Keratinocyte (primary cell): Measurements from ENCODE around the gene KCNJ14.

Source experiments
- CTCF ChIP-seq, 3 experiments: IDR thresholded peaks in 1 of 3; conservative IDR thresholded peaks in 1 of 3; optimal IDR thresholded peaks in 1 of 3; 2 replicates in 2 of 3; 3 replicates in 1 of 3; pipeline versions ENCODE3 to v1.5.1; 2011; ENCODE audit warnings: low read length in 3 of 3, mild to moderate bottlenecking in 3 of 3, moderate library complexity in 2 of 3, control low read depth in 1 of 3, inconsistent platforms in 1 of 3; ENCODE audit not compliant: insufficient read depth in 2 of 3; ENCODE audit errors: extremely low read depth in 1 of 3
- EZH2 ChIP-seq: IDR thresholded peaks from one replicate; pipeline ENCODE4 v1.6.1; 2012; ENCODE audit warnings: inconsistent platforms, mild to moderate bottlenecking, low read length, moderate library complexity

GRCh38 chr19:48444129-48444935 lies 11.0 kb upstream of the KCNJ14 start:
- TF ChIP-seq CTCF (optimal IDR thresholded peaks at IDR 0.05 in 1 of 3, IDR thresholded peaks at IDR 0.05 in 1 of 3, conservative IDR thresholded peaks at IDR 0.05 in 1 of 3; ENCODE audit: extremely low read depth in 1 of 3, insufficient read depth in 2 of 3, low read length in 3 of 3) (no peak), EZH2 (peak; percentile 86)
